ENCODE data around the gene ASPG. TPM values are rescaled to one million over a fixed set of nuclear protein-coding genes. Genes with fewer than 3 reads are reported as not detected.

ASPG gene
- total RNA-seq, 1 experiment from 2014 or later, result not detected

- no peak for DNase-seq (ENCODE audit: low spot score)
- in situ Hi-C loops (cut with HindIII; ENCODE audit: low sequenced_read_pairs), result no loop called here
These were observed 27.4 kb downstream of the ASPG start for GRCh38 chr14:104112609-104113571.

- in situ Hi-C loops (cut with HindIII; ENCODE audit: low sequenced_read_pairs), result no loop called here
- no peak for DNase-seq (ENCODE audit: low spot score)
These were observed 28.3 kb downstream of the ASPG start for GRCh38 chr14:104113631-104114420.

- DNase-seq (ENCODE audit: low spot score), result no peak
- in situ Hi-C loops (cut with HindIII; ENCODE audit: low sequenced_read_pairs), result no loop called here
These were observed 29.1 kb downstream of the ASPG start for GRCh38 chr14:104114421-104115130.

- no peak for DNase-seq (ENCODE audit: low spot score)
- in situ Hi-C loops (cut with HindIII; ENCODE audit: low sequenced_read_pairs), result no loop called here
These were observed 29.7 kb downstream of the ASPG start for GRCh38 chr14:104115131-104115600.

GRCh38 chr14:104115691-104116287, 30.3 kb downstream of the ASPG start:
- in situ Hi-C loops (cut with HindIII; ENCODE audit: low sequenced_read_pairs), result no loop called here
- no peak for DNase-seq (ENCODE audit: low spot score)

- no peak for DNase-seq (ENCODE audit: low spot score)
- in situ Hi-C loops (cut with HindIII; ENCODE audit: low sequenced_read_pairs), result no loop called here
These were observed 30.8 kb downstream of the ASPG start for GRCh38 chr14:104116288-104116755.

- in situ Hi-C loops (cut with HindIII; ENCODE audit: low sequenced_read_pairs), result no loop called here
- no peak for DNase-seq (ENCODE audit: low spot score)
These were observed 31.3 kb downstream of the ASPG start for GRCh38 chr14:104116756-104117340.

- in situ Hi-C loops (cut with HindIII; ENCODE audit: low sequenced_read_pairs), result no loop called here
- DNase-seq (ENCODE audit: low spot score), result no peak
These were observed 32.0 kb downstream of the ASPG start for GRCh38 chr14:104117341-104118005.

- in situ Hi-C loops (cut with HindIII; ENCODE audit: low sequenced_read_pairs), result no loop called here
- no peak for DNase-seq (ENCODE audit: low spot score)
These were observed 32.7 kb downstream of the ASPG start for GRCh38 chr14:104118006-104118844.

- DNase-seq (ENCODE audit: low spot score), result no peak
- in situ Hi-C loops (cut with HindIII; ENCODE audit: low sequenced_read_pairs), result no loop called here
These were observed 33.6 kb downstream of the ASPG start for GRCh38 chr14:104119119-104119487.

- in situ Hi-C loops (cut with HindIII; ENCODE audit: low sequenced_read_pairs), result no loop called here
These were observed 34.2 kb downstream of the ASPG start for GRCh38 chr14:104119488-104120251.

GRCh38 chr14:104120281-104120741, 34.8 kb downstream of the ASPG start:
- DNase-seq (ENCODE audit: low spot score), result no peak
- in situ Hi-C loops (cut with HindIII; ENCODE audit: low sequenced_read_pairs), result no loop called here

More at GRCh38 chr14:104119488-104120251, 34.2 kb downstream of the ASPG start:
- DNase-seq (ENCODE audit: low spot score), result no peak

- in situ Hi-C loops (cut with HindIII; ENCODE audit: low sequenced_read_pairs), result no loop called here
- no peak for DNase-seq (ENCODE audit: low spot score)
These were observed 35.6 kb downstream of the ASPG start for GRCh38 chr14:104121142-104121541.

GRCh38 chr14:104123879-104124278, 38.4 kb downstream of the ASPG start:
- in situ Hi-C loops (cut with HindIII; ENCODE audit: low sequenced_read_pairs), result no loop called here
- no peak for DNase-seq (ENCODE audit: low spot score)

GRCh38 chr14:104125011-104125410, 39.5 kb downstream of the ASPG start:
- in situ Hi-C loops (cut with HindIII; ENCODE audit: low sequenced_read_pairs), result no loop called here
- DNase-seq (ENCODE audit: low spot score), result no peak

GRCh38 chr14:104126753-104127152, 41.3 kb downstream of the ASPG start:
- no peak for DNase-seq (ENCODE audit: low spot score)
- in situ Hi-C loops (cut with HindIII; ENCODE audit: low sequenced_read_pairs), result no loop called here
